HG03108 (cell line): ENCODE results near the gene MND1.
"Not testable (repeated sequence)": the region's sequence is repeated elsewhere in the genome, so short reads cannot be mapped to it uniquely, and the experiment has no call there.

Experiments used
- ATAC-seq: cut with Tn5 transposase; IDR thresholded peaks from one replicate; pipeline ENCODE4 v1.9.1; 2021; ENCODE audit warnings: moderate library complexity; ENCODE audit not compliant: unreplicated experiment

The MND1 gene

DNA sequence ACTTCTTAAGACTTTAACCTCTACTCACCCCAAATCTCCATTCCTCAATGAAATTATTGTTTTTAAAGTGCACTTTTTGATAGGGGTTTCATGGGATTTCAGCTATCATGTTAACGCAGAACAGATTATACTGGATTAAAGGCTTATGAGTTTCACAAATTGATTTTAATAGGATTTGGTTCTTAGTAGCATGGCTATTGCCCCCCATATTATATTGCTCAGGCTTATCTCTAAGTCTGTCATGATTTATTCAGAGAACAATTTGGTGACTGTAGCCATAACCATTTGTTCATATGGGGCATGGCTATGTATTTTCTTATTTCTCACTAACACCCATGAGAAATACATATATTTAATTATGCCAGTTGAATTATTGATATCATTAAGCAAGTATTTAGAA is 57.0 kb downstream of the MND1 start:
- ATAC-seq = no peak

DNA sequence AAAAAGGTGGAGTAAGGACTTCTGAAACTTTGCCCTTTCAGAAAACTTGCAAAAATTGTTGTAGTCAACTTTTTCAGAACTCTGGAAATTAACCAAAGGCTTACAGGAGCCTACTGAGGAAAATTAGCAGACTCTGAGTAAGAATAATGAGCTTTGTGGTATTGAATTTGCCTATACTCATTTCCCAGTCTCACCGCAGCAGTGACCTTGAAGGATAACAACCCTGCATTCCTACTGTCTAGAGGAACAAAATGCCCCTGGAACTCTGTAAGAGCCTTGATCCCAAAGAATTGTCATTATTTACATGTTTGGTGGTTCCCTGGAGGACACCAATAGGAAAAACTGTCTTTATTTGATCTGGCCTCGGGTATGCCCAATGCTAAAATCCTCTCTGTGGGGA is 57.9 kb downstream of the MND1 start:
- ATAC-seq = no peak

DNA sequence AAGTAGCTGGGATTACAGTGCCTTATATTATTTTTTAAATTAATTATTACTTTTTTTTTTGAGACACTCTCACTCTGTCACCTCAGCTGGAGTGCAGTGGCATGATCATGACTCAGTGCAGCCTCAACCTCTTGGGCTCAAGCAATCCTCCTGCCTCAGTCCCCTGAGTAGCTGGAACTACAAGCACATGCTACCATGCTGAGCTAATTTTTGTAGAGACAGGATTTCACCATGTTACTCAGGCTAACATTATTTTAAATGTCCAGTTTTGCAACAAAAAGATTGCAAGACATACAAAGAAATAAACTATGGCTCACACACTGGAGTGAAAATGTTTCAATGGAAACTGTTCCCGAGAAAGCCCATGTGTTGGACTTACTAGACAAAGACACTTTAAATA is 59.2 kb downstream of the MND1 start:
- no peak for ATAC-seq

DNA sequence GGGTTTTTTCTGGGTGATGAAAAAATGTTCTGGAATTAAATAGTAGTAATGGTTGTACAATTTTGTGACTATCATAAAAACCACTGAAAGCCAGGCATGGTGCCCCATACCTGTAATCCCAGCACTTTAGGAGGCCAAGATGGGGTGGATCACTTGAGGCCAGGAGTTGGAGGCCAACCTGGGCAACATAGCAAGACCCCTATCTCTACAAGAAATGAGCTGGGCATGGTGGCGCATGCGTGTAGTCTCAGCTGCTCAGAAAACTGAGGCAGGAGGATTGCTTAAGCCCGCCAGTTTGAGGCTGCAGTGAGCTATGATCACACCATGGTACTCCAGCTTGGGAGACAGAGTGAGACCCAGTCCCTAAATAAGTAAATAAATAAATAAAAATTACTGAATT is 63.4 kb downstream of the MND1 start:
- ATAC-seq = no peak

DNA sequence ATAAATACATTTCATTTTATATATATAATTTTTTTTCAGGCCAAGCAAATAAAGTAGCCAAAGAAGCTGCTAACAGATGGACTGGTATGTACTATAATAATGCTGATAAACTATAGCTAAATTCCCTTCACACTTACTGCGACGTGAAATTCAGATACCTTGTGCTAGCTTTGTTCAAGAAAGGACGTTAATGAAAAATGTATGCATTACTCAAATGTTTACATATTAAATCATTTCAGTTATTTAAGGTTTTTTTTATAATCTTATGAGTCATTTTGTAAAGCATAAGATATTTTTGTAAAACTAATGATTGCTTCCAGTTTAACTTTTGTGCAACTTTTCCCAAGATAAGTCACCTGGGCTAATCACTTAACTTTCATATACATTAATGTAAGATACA is 64.4 kb downstream of the MND1 start:
- ATAC-seq = no peak

DNA sequence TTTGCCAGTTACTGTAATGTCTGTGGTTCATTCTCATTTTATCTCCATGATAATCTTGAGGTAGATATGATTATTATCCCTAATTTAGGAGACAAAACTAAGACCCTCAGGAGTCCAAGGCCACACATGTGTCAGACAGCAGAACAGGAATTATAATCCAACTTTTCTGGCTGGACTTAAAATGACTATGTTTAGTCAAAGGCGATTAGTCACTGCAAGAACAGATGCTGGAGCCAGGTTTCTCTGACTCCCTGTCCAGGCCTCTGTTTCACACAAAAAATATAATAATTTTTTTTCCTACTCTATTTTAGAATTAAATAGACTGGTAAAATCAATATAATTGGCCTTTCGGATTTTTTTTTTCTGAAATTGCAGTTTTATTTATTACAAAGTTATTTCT is 64.9 kb downstream of the MND1 start:
- no peak for ATAC-seq

DNA sequence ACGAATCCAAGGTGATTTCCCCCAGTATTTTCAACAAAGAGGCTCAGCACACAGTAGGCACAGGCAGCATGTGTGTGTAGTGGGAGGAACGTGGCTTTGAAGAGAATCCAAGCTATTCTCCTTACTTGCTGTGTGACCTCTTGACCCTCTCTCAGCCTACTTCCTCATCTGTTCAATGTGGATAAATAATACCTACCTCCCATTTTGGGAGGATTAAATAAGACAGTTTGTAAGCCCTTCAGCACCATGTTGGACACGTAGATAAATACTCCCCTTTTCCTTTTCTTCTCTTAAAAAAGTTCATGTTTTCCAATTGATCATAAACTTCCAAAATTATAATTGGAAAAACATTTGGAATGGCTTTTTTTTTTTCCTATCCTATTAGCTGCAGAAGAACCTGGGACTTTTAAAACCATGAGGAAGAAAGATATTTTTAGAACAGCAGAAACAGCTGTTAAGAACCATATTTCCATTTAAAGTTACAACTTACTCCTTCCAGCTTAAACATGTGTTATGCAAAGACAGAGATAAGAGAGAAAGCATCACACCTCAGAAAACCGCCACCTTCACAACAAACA is 65.5 kb downstream of the MND1 start:
- no peak for ATAC-seq

DNA sequence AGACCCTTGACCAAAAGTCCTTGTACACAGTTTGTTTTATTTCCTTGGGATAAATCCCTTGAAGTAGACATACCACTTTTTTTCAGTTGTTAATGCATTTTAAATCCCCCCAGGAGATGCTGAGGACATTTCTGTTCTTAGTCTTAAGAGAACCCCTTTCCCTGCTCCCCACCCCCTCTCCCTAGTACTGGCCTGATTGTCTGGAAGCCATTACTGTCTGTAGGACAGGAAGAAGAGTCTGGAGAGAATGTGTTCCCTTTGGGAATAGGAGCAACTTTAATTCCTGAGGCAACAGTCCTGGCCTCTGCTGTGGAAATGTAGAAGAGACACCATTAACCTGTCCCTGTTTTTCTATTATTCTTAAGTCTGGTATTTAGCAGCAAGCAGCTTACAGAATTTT is 69.4 kb downstream of the MND1 start:
- ATAC-seq = no peak

DNA sequence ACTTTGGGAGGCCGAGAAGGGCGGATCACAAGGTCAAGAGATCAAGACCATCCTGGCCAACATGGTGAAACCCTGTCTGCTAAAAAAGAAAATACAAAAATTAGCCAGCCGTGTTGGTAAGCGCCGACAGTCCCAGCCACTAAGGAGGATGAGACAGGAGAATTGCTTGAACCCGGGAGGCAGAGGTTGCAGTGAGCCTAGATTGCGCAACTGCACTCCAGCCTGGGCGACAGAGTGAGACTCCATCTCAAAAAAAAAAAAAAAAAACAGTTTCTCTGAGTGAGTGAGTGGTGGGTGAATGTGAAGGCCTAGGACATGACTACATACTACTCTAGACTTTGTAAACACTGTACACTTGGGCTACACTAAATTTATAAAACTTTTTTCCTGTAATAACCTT is 72.0 kb downstream of the MND1 start:
- not testable (repeated sequence) for ATAC-seq

DNA sequence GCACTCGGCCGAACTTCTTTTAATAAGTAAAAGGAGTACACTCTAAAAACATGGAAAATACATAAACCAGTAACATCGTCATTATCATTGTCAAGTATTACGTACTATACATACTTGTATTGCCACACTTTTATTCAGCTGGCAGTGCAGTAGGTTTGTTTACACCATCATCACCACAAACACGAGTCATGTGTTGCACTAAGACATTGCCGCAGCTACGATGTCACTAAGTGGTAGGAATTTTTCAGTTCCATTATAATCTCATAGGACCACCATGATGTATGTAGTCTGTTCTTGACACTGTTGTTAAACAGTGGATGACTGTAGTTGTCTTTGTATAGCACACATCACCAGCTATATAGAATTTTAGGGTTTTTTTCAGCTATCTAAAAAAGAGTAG is 73.6 kb downstream of the MND1 start:
- ATAC-seq = no peak

DNA sequence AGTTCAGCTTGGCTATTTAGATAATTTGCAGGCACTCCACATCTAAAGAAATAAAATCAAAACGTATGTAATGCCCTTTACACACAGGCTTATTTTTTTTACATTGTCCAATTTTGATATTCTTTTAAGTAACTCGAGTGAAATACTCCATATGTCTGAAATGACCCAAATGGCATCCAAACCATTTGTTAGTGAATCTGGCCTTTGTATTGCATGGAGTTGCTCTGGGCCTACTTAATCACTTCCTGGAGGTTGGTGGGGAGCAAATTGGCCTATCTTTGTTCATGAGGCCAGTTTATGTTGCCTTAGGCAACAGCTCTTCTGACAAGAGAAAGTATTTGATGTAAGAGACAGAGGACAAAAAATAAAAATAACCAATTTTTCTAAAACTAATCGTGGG is 74.1 kb downstream of the MND1 start:
- ATAC-seq = no peak

DNA sequence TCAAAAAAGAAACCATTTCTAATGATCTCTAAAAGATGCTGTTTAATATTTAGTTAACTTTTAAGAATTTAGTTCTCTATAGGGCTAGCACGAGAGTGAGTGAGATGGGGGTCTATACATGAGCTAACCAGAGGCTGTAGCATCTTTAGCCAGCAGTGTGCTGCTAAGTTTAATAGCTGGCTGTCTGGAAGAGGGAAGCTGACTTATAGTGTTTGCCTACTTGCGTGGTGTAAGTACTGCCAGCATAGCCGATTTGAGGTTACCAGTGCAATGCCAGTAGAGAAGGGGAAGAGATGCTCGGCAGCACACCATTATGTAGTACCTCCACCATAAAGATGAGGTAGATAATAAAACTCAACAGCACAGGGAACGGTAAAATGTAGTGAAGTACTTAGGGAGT is 74.5 kb downstream of the MND1 start:
- no peak for ATAC-seq

DNA sequence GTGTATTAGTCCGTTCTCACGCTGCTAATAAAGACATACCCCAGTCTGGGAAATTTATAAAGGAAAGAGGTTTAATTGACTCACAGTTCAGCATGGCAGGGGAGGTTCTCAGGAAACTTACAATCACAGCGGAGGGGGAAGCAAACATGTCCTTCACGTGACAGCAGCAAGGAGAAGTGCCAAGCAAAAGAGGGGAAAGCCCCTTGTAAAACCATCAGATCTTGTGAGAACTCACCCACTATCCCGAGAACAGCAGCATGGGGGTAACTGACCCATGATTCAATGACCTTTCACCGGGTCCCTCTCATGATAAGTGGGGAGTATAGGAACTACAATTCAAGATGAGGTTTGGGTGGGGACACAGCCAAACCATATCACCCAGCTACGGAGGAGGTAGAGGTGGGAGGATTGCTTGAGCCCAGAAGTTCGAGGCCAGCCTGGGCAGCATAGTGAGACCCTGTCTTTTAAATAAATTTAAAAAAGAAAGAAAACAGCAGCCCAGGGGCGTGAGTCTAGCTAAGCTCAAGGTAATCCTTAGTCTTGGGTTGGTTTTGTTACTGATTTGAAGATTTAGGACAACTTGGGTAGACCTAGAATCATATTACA is 75.3 kb downstream of the MND1 start:
- no peak for ATAC-seq

DNA sequence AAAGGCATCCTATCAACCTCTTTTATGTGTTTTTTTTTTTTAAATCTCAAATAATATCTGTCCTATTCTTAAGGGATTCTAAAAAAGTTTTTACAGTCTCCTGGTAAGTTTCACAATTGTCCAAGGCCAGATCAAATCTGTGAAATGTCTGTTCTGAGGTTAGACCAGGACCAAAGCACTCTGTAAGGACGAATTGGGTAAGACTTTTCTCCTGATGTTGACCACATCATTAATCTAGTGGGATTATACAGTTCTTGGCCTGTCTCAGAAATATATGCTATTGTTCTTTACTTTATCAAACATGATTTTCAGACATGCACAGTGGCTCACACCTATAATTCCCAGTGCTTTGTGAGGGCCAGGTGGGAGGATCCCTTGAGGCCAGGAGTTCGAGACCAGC is 75.9 kb downstream of the MND1 start:
- no peak for ATAC-seq

DNA sequence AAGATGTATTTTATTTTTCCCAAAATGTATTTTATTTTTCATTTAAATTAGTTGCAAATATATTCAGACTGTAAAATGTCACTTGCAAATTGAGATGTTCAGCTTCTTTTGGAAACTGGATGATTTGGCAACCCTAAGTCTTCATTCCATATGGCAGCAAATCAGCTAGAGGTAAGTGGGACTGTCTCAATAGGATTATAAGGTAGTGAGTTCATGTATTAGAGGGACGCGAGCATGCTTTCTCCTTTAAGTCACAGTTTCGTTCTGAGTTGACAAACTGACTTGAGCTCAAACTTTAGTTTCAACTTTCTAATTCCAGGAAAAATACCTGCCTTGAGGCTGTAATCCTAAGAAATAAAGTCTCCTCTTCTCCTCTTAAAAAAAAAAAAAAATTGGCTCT is 77.5 kb downstream of the MND1 start:
- ATAC-seq = no peak

DNA sequence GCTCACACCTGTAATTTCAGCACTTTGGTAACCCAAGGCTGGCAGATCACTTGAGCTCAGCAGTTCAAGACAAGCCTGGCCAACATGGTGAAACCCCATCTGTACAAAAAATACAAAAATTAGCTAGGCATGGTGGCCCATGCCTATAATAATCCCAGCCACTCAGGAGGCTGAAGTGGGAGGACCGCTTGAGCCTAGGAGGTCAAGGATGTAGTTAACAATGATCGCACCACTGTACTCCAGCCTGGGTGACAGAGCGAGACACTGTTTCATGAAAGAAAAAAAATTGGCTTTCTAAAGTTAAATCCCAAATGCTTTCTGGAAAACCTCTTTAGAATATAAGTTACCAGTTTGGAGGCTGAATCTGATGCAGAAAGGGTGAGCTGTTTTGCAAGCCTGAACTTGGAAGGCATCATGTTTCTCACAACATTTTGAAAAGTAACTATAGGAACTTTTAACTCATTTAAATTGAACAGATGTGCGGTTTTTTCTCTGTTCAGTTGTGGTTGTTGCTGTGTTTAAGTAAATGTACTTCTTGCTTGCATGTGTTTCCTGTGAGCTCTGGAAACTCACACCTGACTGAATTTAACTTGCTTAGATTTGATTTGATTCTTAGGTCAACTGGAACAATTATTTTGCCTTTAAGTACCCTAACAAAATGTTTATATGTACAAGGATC is 81.9 kb downstream of the MND1 start:
- peak; percentile 67 for ATAC-seq

DNA sequence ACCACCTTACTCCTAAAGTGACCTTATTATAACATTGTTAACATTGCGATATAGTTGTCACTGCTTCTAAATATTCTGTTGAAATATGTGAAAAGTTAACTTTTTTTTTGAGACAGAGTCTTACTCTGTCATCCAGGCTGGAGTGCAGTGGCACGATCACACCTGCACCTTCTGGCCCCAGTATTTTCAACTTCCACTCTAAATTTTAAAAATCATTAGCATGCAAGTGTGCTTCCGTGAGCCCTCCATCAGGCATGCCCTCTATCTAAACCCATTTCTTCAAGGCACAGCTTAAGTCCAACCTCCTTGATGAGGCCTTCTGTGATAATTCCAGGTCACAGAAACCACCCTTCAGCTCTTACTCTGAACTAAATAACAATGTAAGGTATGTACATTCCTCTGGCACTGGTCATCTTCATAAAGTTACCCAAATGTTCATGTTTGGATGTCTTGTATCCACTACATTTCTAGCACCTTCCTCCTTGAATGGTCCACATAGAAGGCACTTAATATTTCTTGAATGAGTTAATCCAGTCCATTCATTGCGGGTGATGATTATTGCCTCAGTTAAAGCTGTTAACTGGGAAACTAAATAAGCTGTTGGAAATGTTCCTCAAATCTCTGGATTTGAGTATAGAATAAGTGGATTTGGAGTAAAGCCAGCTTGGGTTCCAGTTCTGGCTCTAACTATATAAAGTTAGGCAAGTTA is 83.0 kb downstream of the MND1 start:
- no peak for ATAC-seq

DNA sequence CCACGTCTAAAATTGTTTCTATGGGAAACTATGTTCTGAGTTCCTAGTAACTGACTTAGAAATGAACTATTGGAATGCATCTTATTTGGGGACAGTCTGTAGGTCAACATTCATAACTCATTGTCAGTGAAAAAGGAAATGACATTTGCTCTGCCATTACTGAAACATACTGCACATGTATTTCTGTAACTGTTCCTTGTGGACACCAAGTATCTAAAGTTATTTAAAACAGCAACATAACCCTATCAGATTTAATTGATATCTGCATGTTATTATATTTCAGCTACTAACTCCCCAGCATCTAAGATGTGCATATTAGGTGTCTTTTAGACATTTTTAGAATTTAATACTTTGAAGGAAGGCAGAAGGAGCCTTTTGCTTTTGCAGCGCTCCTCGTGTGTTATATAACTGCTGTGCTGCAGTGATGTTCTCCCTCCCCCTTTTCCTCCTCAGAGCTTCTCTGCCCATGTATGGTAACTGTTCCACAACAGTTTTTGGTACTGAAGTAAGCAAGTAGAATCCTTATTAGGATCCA is 84.5 kb downstream of the MND1 start:
- no peak for ATAC-seq

DNA sequence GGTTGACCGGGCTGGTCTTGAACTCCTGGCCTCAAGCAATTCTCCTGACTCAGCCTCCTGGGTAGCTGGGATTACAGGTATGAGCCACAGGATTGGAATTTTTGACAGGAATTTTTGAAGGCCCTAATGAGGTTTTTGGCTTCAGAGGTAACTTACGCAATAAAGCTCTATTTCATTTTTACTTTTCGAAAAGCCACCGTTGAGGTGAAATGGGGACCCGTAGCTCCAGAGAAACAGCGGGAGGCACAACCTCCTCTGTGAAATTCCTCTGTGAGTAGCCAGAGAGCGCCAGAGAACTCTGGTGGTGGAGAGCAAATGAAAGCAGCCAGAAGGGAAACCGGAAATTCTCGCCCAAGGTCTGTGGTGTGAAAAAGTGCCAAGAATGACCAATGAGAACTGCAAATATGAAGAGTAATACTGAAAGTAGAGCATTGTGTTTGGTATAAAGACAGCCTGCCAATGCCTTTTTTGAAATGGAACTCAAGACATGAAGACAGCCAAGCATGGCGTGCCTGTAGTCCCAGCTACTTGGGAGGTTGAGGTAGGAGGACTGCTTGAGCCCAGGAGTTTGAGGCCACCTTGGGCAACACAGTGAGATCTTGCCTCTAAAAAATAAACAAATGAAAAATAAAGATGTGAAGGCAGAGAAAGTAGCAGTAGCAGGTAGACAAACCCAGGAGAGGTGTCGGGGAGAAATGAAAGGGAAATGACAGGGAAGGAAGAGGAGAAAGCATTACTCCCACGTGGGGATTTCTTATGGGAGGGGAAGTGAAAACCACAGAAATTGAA is 88.7 kb downstream of the MND1 start:
- peak; percentile 81 for ATAC-seq

DNA sequence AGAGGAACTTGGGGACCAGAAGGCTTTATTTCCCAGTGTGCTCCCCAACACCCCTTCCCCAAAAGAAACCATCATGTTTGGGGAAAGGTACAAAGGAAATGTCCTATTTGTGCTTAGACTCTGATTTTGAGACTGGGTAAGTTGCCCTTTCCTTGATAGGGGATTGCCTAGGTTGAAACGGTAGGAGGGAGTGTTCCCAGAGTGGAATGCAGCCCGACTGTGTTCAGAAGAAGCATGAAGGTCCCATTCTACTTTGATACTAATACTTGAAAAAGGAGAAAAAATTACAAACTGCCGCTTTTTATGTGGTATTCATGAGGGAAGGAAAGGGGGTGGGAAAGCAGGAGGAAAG is 89.2 kb downstream of the MND1 start:
- ATAC-seq = no peak

DNA sequence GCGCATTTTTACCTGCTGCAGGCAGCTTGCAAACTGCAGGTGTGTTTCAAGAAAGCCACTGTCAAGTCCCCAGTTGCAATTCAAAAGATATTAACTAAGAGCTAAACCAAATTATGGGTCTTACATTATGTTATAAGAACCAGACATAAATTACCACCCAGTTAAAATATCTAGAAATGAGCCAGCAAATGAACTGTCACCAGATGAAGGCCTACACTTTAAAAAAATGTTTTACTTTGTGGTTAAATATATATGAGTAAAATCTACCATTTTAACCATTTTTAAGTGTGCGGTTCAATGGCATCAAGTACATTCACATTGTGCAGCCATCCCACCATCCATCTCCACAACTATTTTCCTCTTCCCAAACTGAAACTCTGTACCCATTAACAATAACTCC is 89.7 kb downstream of the MND1 start:
- ATAC-seq = no peak
